GM21576 (cell line): ENCODE measurements around the gene RARS2.
"Not testable (repeated sequence)": the region's sequence is repeated elsewhere in the genome, so short reads cannot be mapped to it uniquely, and the experiment has no call there.

Experiments used
- ATAC-seq: cut with Tn5 transposase; IDR thresholded peaks from one replicate; pipeline ENCODE4 v1.9.1; 2021; ENCODE audit warnings: mild to moderate bottlenecking, moderate library complexity; ENCODE audit not compliant: unreplicated experiment

RARS2 gene

GRCh38 chr6:87589693-87590416 lies at the start of gene RARS2, which contains the start of gene ORC3:
TSS of gene RARS2 (minus strand) at chr6:87589987. CDS start at chr6:87589957, 30 bp downstream.
TSS of gene ORC3 (plus strand) at chr6:87590135. CDS start at chr6:87590169, 34 bp downstream.
- ATAC-seq: peak; percentile 100

- ATAC-seq: no peak
These were observed 49.6 kb upstream of the RARS2 start for GRCh38 chr6:87639373-87639772.

GRCh38 chr6:87637106-87637505 lies 47.3 kb upstream of the RARS2 start:
- ATAC-seq: no peak

- no peak for ATAC-seq
These were observed 46.5 kb upstream of the RARS2 start for GRCh38 chr6:87636315-87636714.

- no peak for ATAC-seq
These were observed 44.1 kb upstream of the RARS2 start for GRCh38 chr6:87633851-87634250.

- no peak for ATAC-seq
These were observed 41.0 kb upstream of the RARS2 start for GRCh38 chr6:87630746-87631145.

GRCh38 chr6:87628881-87629280 lies 39.1 kb upstream of the RARS2 start:
- no peak for ATAC-seq

- no peak for ATAC-seq
These were observed 38.6 kb upstream of the RARS2 start for GRCh38 chr6:87628424-87628823.

- no peak for ATAC-seq
These were observed 33.5 kb upstream of the RARS2 start for GRCh38 chr6:87623248-87623647.

- no peak for ATAC-seq
These were observed 28.7 kb upstream of the RARS2 start for GRCh38 chr6:87618531-87618930.

GRCh38 chr6:87617405-87617804 lies 27.6 kb upstream of the RARS2 start:
- ATAC-seq: no peak

GRCh38 chr6:87613018-87613417 lies 23.2 kb upstream of the RARS2 start:
- not testable (repeated sequence) for ATAC-seq

GRCh38 chr6:87608802-87609201 lies 19.0 kb upstream of the RARS2 start:
- no peak for ATAC-seq

- ATAC-seq: no peak
These were observed 16.4 kb upstream of the RARS2 start for GRCh38 chr6:87606199-87606598.

- ATAC-seq: no peak
These were observed 10.8 kb upstream of the RARS2 start for GRCh38 chr6:87600576-87600975.

GRCh38 chr6:87590990-87591389 lies 1.2 kb upstream of the RARS2 start:
- no peak for ATAC-seq

- ATAC-seq: no peak
These were observed 662 bp upstream of the RARS2 start for GRCh38 chr6:87590417-87590880.

GRCh38 chr6:87588756-87589407 lies 905 bp downstream of the RARS2 start:
- ATAC-seq: no peak

GRCh38 chr6:87586371-87587077 lies 3.3 kb downstream of the RARS2 start:
- ATAC-seq: no peak

GRCh38 chr6:87583822-87584221 lies 6.0 kb downstream of the RARS2 start:
- ATAC-seq: no peak

GRCh38 chr6:87575423-87575822 lies 14.4 kb downstream of the RARS2 start:
- no peak for ATAC-seq
